IgD-negative memory B cell (primary cell): Measurements from ENCODE around the gene MON2. TPM values are rescaled to one million over a fixed set of nuclear protein-coding genes. Genes with fewer than 3 reads are reported as not detected.

Source experiments
- H3K27ac Mint-ChIP-seq, 3 donors: one replicate each; pipeline ENCODE4 v1.8.0; 2020 to 2022; ENCODE audit warnings: mild to moderate bottlenecking in 3 of 3, mixed read lengths in 3 of 3, moderate library complexity in 1 of 3
- H3K27me3 Mint-ChIP-seq: one replicate; pipeline ENCODE4 v1.8.0; 2021; ENCODE audit warnings: mixed read lengths
- H3K36me3 Mint-ChIP-seq: one replicate; pipeline ENCODE4 v1.8.0; 2020; ENCODE audit warnings: mild to moderate bottlenecking, mixed read lengths
- H3K4me1 Mint-ChIP-seq, 3 donors: one replicate each; pipeline ENCODE4 v1.8.0; 2020 to 2022; ENCODE audit warnings: mixed read lengths in 3 of 3, mild to moderate bottlenecking in 1 of 3
- H3K4me3 Mint-ChIP-seq, 4 donors: one replicate each; pipeline ENCODE4 v1.8.0; 2020 to 2022; ENCODE audit warnings: mild to moderate bottlenecking in 4 of 4, mixed read lengths in 4 of 4, moderate library complexity in 3 of 4
- H3K9me3 Mint-ChIP-seq, 3 donors: one replicate each; pipeline ENCODE4 v1.8.0; 2020 to 2021; ENCODE audit warnings: mixed read lengths in 3 of 3, mild to moderate bottlenecking in 1 of 3
- polyA plus RNA-seq: library from polyadenylated mRNA; unstranded; fragments of 300-500 nt; fragmentation: Illumina TruSeq; gene quantifications from one replicate; pipeline ENCODE4 v1.2.3, GENCODE V29; 2021

The MON2 gene
- polyA plus RNA-seq, 1 donor from 2014 or later: 13.8 TPM

GRCh38 chr12:62519043-62519442, 52.4 kb downstream of the MON2 start:
- Mint-ChIP-seq H3K4me1 (peaks cover 0 to 2% (median 0%) of the 10 kb centered on the region in 3 donors), H3K27me3 (no peaks in the 10 kb centered on the region), H3K27ac (no peak overlapping the region), H3K4me3 (no peak overlapping the region), H3K9me3 (peaks cover 0 to 1% (median 0%) of the 10 kb centered on the region in 3 donors), H3K36me3 (peaks cover 7% of the 10 kb centered on the region)

GRCh38 chr12:62520361-62520760, 53.7 kb downstream of the MON2 start:
- Mint-ChIP-seq H3K36me3 (peaks cover 4% of the 10 kb centered on the region), H3K27ac (no peak overlapping the region)

GRCh38 chr12:62522984-62523383, 56.4 kb downstream of the MON2 start:
- H3K27me3 Mint-ChIP-seq: no peaks in the 10 kb centered on the region
- H3K9me3 Mint-ChIP-seq: no peaks in the 10 kb centered on the region
- no peak overlapping the region for H3K27ac Mint-ChIP-seq
- no peak overlapping the region for H3K4me3 Mint-ChIP-seq
- peaks cover 7% of the 10 kb centered on the region for H3K36me3 Mint-ChIP-seq
- H3K4me1 Mint-ChIP-seq: peaks cover 0 to 2% (median 0%) of the 10 kb centered on the region in 3 donors

More at GRCh38 chr12:62520361-62520760, 53.7 kb downstream of the MON2 start:
- no peaks in the 10 kb centered on the region for H3K27me3 Mint-ChIP-seq
- H3K4me3 Mint-ChIP-seq: no peak overlapping the region
- no peaks in the 10 kb centered on the region for H3K9me3 Mint-ChIP-seq
- H3K4me1 Mint-ChIP-seq: peaks cover 0 to 2% (median 0%) of the 10 kb centered on the region in 3 donors

GRCh38 chr12:62523619-62524018, 57.0 kb downstream of the MON2 start:
- Mint-ChIP-seq H3K36me3 (peaks cover 7% of the 10 kb centered on the region), H3K27me3 (no peaks in the 10 kb centered on the region), H3K4me1 (peaks cover 0 to 2% (median 0%) of the 10 kb centered on the region in 3 donors), H3K9me3 (no peaks in the 10 kb centered on the region), H3K27ac (no peak overlapping the region), H3K4me3 (no peak overlapping the region)

- peaks cover 6% of the 10 kb centered on the region for H3K36me3 Mint-ChIP-seq
- H3K9me3 Mint-ChIP-seq: no peaks in the 10 kb centered on the region
- H3K4me1 Mint-ChIP-seq: peaks cover 0 to 2% (median 0%) of the 10 kb centered on the region in 3 donors
- H3K27ac Mint-ChIP-seq: no peak overlapping the region
- H3K27me3 Mint-ChIP-seq: no peaks in the 10 kb centered on the region
- no peak overlapping the region for H3K4me3 Mint-ChIP-seq
Measured at GRCh38 chr12:62525271-62525670, 58.6 kb downstream of the MON2 start.

- no peak overlapping the region for H3K27ac Mint-ChIP-seq
- no peaks in the 10 kb centered on the region for H3K4me1 Mint-ChIP-seq
- H3K9me3 Mint-ChIP-seq: no peaks in the 10 kb centered on the region
- no peaks in the 10 kb centered on the region for H3K27me3 Mint-ChIP-seq
- H3K4me3 Mint-ChIP-seq: no peak overlapping the region
- peaks cover 14% of the 10 kb centered on the region for H3K36me3 Mint-ChIP-seq
Measured at GRCh38 chr12:62530596-62530995, 64.0 kb downstream of the MON2 start.

- Mint-ChIP-seq H3K4me1 (no peaks in the 10 kb centered on the region), H3K9me3 (no peaks in the 10 kb centered on the region), H3K27ac (no peak overlapping the region), H3K27me3 (no peaks in the 10 kb centered on the region), H3K36me3 (peaks cover 14% of the 10 kb centered on the region), H3K4me3 (no peak overlapping the region)
Measured at GRCh38 chr12:62532333-62532732, 65.7 kb downstream of the MON2 start.

- Mint-ChIP-seq H3K27ac (peak overlapping the region in 1 of 3 donors; percentile 32), H3K4me3 (no peak overlapping the region), H3K4me1 (no peaks in the 10 kb centered on the region), H3K9me3 (no peaks in the 10 kb centered on the region), H3K36me3 (peaks cover 14% of the 10 kb centered on the region), H3K27me3 (no peaks in the 10 kb centered on the region)
Measured at GRCh38 chr12:62533087-62533754, 66.6 kb downstream of the MON2 start.

GRCh38 chr12:62533755-62534107, 67.1 kb downstream of the MON2 start:
- H3K27ac Mint-ChIP-seq: peak overlapping the region in 1 of 3 donors; percentile 32
- no peaks in the 10 kb centered on the region for H3K9me3 Mint-ChIP-seq
- peaks cover 15% of the 10 kb centered on the region for H3K36me3 Mint-ChIP-seq
- H3K4me1 Mint-ChIP-seq: no peaks in the 10 kb centered on the region
- H3K27me3 Mint-ChIP-seq: no peaks in the 10 kb centered on the region
- no peak overlapping the region for H3K4me3 Mint-ChIP-seq

- Mint-ChIP-seq H3K4me3 (no peak overlapping the region), H3K27ac (no peak overlapping the region), H3K36me3 (peaks cover 15% of the 10 kb centered on the region)
Measured at GRCh38 chr12:62536546-62536945, 69.9 kb downstream of the MON2 start.

GRCh38 chr12:62537551-62537950, 70.9 kb downstream of the MON2 start:
- Mint-ChIP-seq H3K36me3 (peaks cover 17% of the 10 kb centered on the region), H3K27me3 (no peaks in the 10 kb centered on the region), H3K4me3 (no peak overlapping the region), H3K9me3 (no peaks in the 10 kb centered on the region), H3K27ac (no peak overlapping the region), H3K4me1 (peaks cover 0 to 2% (median 0%) of the 10 kb centered on the region in 3 donors)

More at GRCh38 chr12:62536546-62536945, 69.9 kb downstream of the MON2 start:
- no peaks in the 10 kb centered on the region for H3K27me3 Mint-ChIP-seq
- H3K9me3 Mint-ChIP-seq: no peaks in the 10 kb centered on the region
- peaks cover 0 to 2% (median 0%) of the 10 kb centered on the region in 3 donors for H3K4me1 Mint-ChIP-seq

GRCh38 chr12:62540354-62540753, 73.7 kb downstream of the MON2 start:
- Mint-ChIP-seq H3K36me3 (peaks cover 13% of the 10 kb centered on the region), H3K4me1 (peaks cover 0 to 2% (median 0%) of the 10 kb centered on the region in 3 donors), H3K27me3 (no peaks in the 10 kb centered on the region), H3K27ac (no peak overlapping the region), H3K4me3 (no peak overlapping the region), H3K9me3 (no peaks in the 10 kb centered on the region)

- Mint-ChIP-seq H3K4me1 (peaks cover 0 to 2% (median 0%) of the 10 kb centered on the region in 3 donors), H3K36me3 (peaks cover 11% of the 10 kb centered on the region), H3K27me3 (no peaks in the 10 kb centered on the region), H3K4me3 (no peak overlapping the region), H3K27ac (no peak overlapping the region), H3K9me3 (no peaks in the 10 kb centered on the region)
Measured at GRCh38 chr12:62542814-62543213, 76.2 kb downstream of the MON2 start.

GRCh38 chr12:62543324-62543723, 76.7 kb downstream of the MON2 start:
- no peaks in the 10 kb centered on the region for H3K9me3 Mint-ChIP-seq
- H3K36me3 Mint-ChIP-seq: peaks cover 16% of the 10 kb centered on the region

GRCh38 chr12:62543741-62544140, 77.1 kb downstream of the MON2 start:
- peaks cover 0 to 4% (median 0%) of the 10 kb centered on the region in 3 donors for H3K4me1 Mint-ChIP-seq
- H3K9me3 Mint-ChIP-seq: no peaks in the 10 kb centered on the region
- H3K27me3 Mint-ChIP-seq: no peaks in the 10 kb centered on the region
- peaks cover 15% of the 10 kb centered on the region for H3K36me3 Mint-ChIP-seq
- peak overlapping the region in 1 of 3 donors; percentile 54 for H3K27ac Mint-ChIP-seq
- no peak overlapping the region for H3K4me3 Mint-ChIP-seq

More at GRCh38 chr12:62543324-62543723, 76.7 kb downstream of the MON2 start:
- Mint-ChIP-seq H3K4me3 (no peak overlapping the region), H3K27ac (no peak overlapping the region), H3K27me3 (no peaks in the 10 kb centered on the region), H3K4me1 (peaks cover 0 to 4% (median 0%) of the 10 kb centered on the region in 3 donors)

GRCh38 chr12:62552906-62553556, 86.4 kb downstream of the MON2 start:
- no peak overlapping the region for H3K27ac Mint-ChIP-seq
- H3K9me3 Mint-ChIP-seq: peaks cover 0 to 4% (median 0%) of the 10 kb centered on the region in 3 donors
- peaks cover 20% of the 10 kb centered on the region for H3K36me3 Mint-ChIP-seq
- no peak overlapping the region for H3K4me3 Mint-ChIP-seq
- H3K4me1 Mint-ChIP-seq: peaks cover 2 to 8% (median 6%) of the 10 kb centered on the region in 3 donors
- H3K27me3 Mint-ChIP-seq: no peaks in the 10 kb centered on the region
